H9 (cell line): ENCODE data around the gene ASAP3. TPM values are rescaled to one million over a fixed set of nuclear protein-coding genes. Genes with fewer than 3 reads are reported as not detected.

Source experiments
- DNase-seq: peaks from one replicate; pipeline ENCODE4 v3.0.0-alpha.2; 2017
- H2AFZ ChIP-seq: one replicate; pipeline ENCODE4 v1.6.1; 2013; ENCODE audit warnings: mild to moderate bottlenecking, low read length, control low read depth, moderate library complexity
- H2AK5ac ChIP-seq: 2 replicates; pipeline ENCODE4 v1.6.1; 2013; ENCODE audit warnings: low read length, control low read depth, mixed read lengths; ENCODE audit not compliant: insufficient read length
- H2BK120ac ChIP-seq: one replicate; pipeline ENCODE4 v1.6.1; 2013; ENCODE audit warnings: low read depth, mild to moderate bottlenecking, low read length, control low read depth, inconsistent platforms; ENCODE audit not compliant: poor library complexity, severe bottlenecking
- H2BK12ac ChIP-seq: 2 replicates; pipeline ENCODE4 v1.6.1; 2013; ENCODE audit warnings: low read length, control low read depth, mixed read lengths, low read depth; ENCODE audit not compliant: insufficient read length
- H2BK15ac ChIP-seq: 2 replicates; pipeline ENCODE4 v1.6.1; 2013; ENCODE audit warnings: low read depth, low read length, control low read depth
- H2BK20ac ChIP-seq: one replicate; pipeline ENCODE4 v1.6.1; 2013; ENCODE audit warnings: low read depth, mild to moderate bottlenecking, low read length, control low read depth, inconsistent platforms; ENCODE audit not compliant: poor library complexity, severe bottlenecking
- H2BK5ac ChIP-seq: 2 replicates; pipeline ENCODE4 v1.6.1; 2013; ENCODE audit warnings: low read length, control low read depth, mixed read lengths; ENCODE audit not compliant: insufficient read length
- H3K14ac ChIP-seq: 2 replicates; pipeline ENCODE4 v1.6.1; 2013; ENCODE audit warnings: low read length, control low read depth; ENCODE audit not compliant: insufficient read depth
- H3K18ac ChIP-seq: 2 replicates; pipeline ENCODE4 v1.6.1; 2013; ENCODE audit warnings: low read depth, mild to moderate bottlenecking, mixed read lengths, low read length, control low read depth; ENCODE audit not compliant: insufficient read length
- H3K23ac ChIP-seq: 2 replicates; pipeline ENCODE4 v1.6.1; 2013; ENCODE audit warnings: low read length, control low read depth, mixed read lengths, low read depth; ENCODE audit not compliant: insufficient read length
- H3K23me2 ChIP-seq: 2 replicates; pipeline ENCODE4 v1.6.1; 2013; ENCODE audit warnings: low read depth, mild to moderate bottlenecking, mixed read lengths, low read length, control low read depth; ENCODE audit not compliant: insufficient read length, poor library complexity, severe bottlenecking
- H3K27ac ChIP-seq: 2 replicates; pipeline ENCODE4 v1.5.1; 2013; ENCODE audit warnings: low read length, control low read depth, mixed read lengths, low read depth; ENCODE audit not compliant: insufficient read length
- H3K27me3 ChIP-seq: 2 replicates; pipeline ENCODE4 v1.6.1; 2013; ENCODE audit warnings: low read length, control low read depth, inconsistent platforms; ENCODE audit not compliant: insufficient read depth
- H3K4ac ChIP-seq: 2 replicates; pipeline ENCODE4 v1.6.1; 2013; ENCODE audit warnings: low read depth, mild to moderate bottlenecking, control low read depth, inconsistent platforms, low read length, moderate library complexity
- H3K4me1 ChIP-seq: 2 replicates; pipeline ENCODE4 v1.6.1; 2013; ENCODE audit warnings: low read length, control low read depth, inconsistent platforms; ENCODE audit not compliant: insufficient read depth
- H3K4me2 ChIP-seq: 2 replicates; pipeline ENCODE4 v1.6.1; 2013; ENCODE audit warnings: low read length, control low read depth, mixed read lengths; ENCODE audit not compliant: insufficient read length, insufficient read depth
- H3K56ac ChIP-seq: 2 replicates; pipeline ENCODE4 v1.6.1; 2013; ENCODE audit warnings: low read depth, mild to moderate bottlenecking, mixed read lengths, low read length, control low read depth; ENCODE audit not compliant: insufficient read length
- H3K79me1 ChIP-seq: 2 replicates; pipeline ENCODE4 v1.6.1; 2013; ENCODE audit warnings: low read depth, mild to moderate bottlenecking, moderate library complexity, low read length, control low read depth, inconsistent platforms; ENCODE audit not compliant: insufficient read depth, poor library complexity, severe bottlenecking
- H3K79me2 ChIP-seq: 2 replicates; pipeline ENCODE4 v1.6.1; 2013; ENCODE audit warnings: low read length, control low read depth, inconsistent platforms; ENCODE audit not compliant: insufficient read depth
- H3K9ac ChIP-seq: 2 replicates; pipeline ENCODE4 v1.6.1; 2013; ENCODE audit warnings: low read length, control low read depth, mixed read lengths; ENCODE audit not compliant: insufficient read length; ENCODE audit errors: extremely low read depth
- H3K9me3 ChIP-seq: one replicate; pipeline ENCODE4 v1.6.1; 2013; ENCODE audit warnings: low read depth, low read length, inconsistent platforms; ENCODE audit not compliant: control insufficient read depth
- H3T11ph ChIP-seq: one replicate; pipeline ENCODE4 v1.6.1; 2013; ENCODE audit warnings: mild to moderate bottlenecking, low read length, control low read depth, inconsistent platforms
- H4K20me1 ChIP-seq: one replicate; pipeline ENCODE4 v1.6.1; 2013; ENCODE audit not compliant: control insufficient read depth, insufficient read length, insufficient read depth
- H4K5ac ChIP-seq: 2 replicates; pipeline ENCODE4 v1.6.1; 2013; ENCODE audit warnings: low read depth, mild to moderate bottlenecking, mixed read lengths, low read length, control low read depth; ENCODE audit not compliant: insufficient read length
- H4K8ac ChIP-seq: replicated peaks from 2 replicates; pipeline ENCODE4 v1.6.1; 2013; ENCODE audit warnings: low read length, control low read depth, mixed read lengths, low read depth; ENCODE audit not compliant: insufficient read length
- H4K91ac ChIP-seq: 2 replicates; pipeline ENCODE4 v1.6.1; 2013; ENCODE audit warnings: low read depth, mild to moderate bottlenecking, moderate library complexity, mixed read lengths, low read length, control low read depth; ENCODE audit not compliant: insufficient read length
- H3K27ac Mint-ChIP-seq, 3 experiments: 2 replicates in 2 of 3; 3 replicates in 1 of 3; pipeline ENCODE4 v1.8.0; 2020 to 2021; ENCODE audit warnings: mixed read lengths in 3 of 3, mild to moderate bottlenecking in 1 of 3, moderate library complexity in 1 of 3
- H3K27me3 Mint-ChIP-seq: 2 replicates; pipeline ENCODE4 v1.8.0; 2021; ENCODE audit warnings: low read depth, mild to moderate bottlenecking, moderate library complexity, mixed read lengths
- H3K36me3 Mint-ChIP-seq, 3 experiments: 2 replicates in 2 of 3; 3 replicates in 1 of 3; pipeline ENCODE4 v1.8.0; 2020 to 2021; ENCODE audit warnings: low read depth in 3 of 3, mixed read lengths in 3 of 3; ENCODE audit not compliant: insufficient read depth in 1 of 3
- H3K4me1 Mint-ChIP-seq, 2 experiments: 2 replicates each; pipeline ENCODE4 v1.8.0; 2020; ENCODE audit warnings: mixed read lengths in 2 of 2
- H3K4me3 Mint-ChIP-seq, 2 experiments: 2 replicates in 1 of 2; 3 replicates in 1 of 2; pipeline ENCODE4 v1.8.0; 2020 to 2021; ENCODE audit warnings: mild to moderate bottlenecking in 2 of 2, mixed read lengths in 2 of 2, moderate library complexity in 1 of 2
- H3K9me3 Mint-ChIP-seq, 2 experiments: 2 replicates in 1 of 2; 3 replicates in 1 of 2; pipeline ENCODE4 v1.8.0; 2020; ENCODE audit warnings: mild to moderate bottlenecking in 2 of 2, mixed read lengths in 2 of 2, moderate library complexity in 1 of 2
- WGBS: extraction: QIAGEN DNeasy Blood & Tissue Kit; methylation state at CpG from one replicate; pipeline ENCODE4 v1.1.7; 2013; ENCODE audit warnings: missing lambda C conversion rate, low lambda C conversion rate, mixed read lengths; ENCODE audit not compliant: insufficient read length; ENCODE audit errors: extremely low coverage; 5-methylcytosine and 5-hydroxymethylcytosine counted together
- total RNA-seq: library from RNA; stranded (reverse); gene quantifications from 2 replicates; pipeline ENCODE4 v1.2.1, GENCODE V29; 2021
- TF ChIP-seq, protein P1 (sequence below): fragments of 200-600 bp; sonication (generic); conservative IDR thresholded peaks from 3 replicates; pipeline ENCODE4 v1.8.0; 2021; ENCODE audit warnings: antibody characterized with exemption, mild to moderate bottlenecking

ASAP3 gene
- total RNA-seq, 1 experiment from 2014 or later, result 26.7 TPM

DNA sequence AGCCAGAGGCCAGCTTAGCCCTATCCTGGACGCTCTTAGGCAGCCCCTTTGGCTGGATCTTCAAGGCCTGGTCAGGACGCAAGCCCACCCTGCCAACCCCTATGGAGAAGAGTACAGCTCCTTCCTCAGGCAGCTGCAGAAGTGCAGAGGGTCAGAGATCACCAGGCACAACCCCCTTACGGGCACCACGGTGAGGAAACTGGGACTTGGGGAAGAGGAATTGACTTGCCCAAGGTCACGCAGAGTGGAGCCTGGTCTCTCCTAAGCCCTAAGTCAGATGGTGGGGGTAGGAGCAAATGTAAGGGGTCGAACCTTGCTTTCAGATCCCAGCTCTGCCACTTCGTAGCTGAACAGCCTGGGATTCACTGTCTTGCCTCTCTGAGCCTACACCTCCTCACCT, 43.4 kb upstream of the ASAP3 start:
- no peak overlapping the region for H3K56ac ChIP-seq
- no peak overlapping the region for H3K18ac ChIP-seq
- H3K9me3 ChIP-seq, result no peaks in the 10 kb centered on the region
- H4K91ac ChIP-seq, result no peak overlapping the region
- no peak overlapping the region for H4K8ac ChIP-seq
- H3K9ac ChIP-seq, result no peak overlapping the region
- Mint-ChIP-seq H3K4me3 (no peak overlapping the region; a peak in 1 of 5 replicates), H3K27ac (no peak overlapping the region), H3K4me1 (peaks cover 26 to 41% of the 10 kb centered on the region in 2 experiments), H3K27me3 (peaks cover 35% of the 10 kb centered on the region), H3K9me3 (no peaks in the 10 kb centered on the region), H3K36me3 (peaks cover 0 to 6% (median 2%) of the 10 kb centered on the region in 3 experiments; a peak in 3 of 7 replicates)
- no peak overlapping the region for H2AK5ac ChIP-seq
- no peaks in the 10 kb centered on the region for H3K79me1 ChIP-seq
- no peak overlapping the region for H3K4ac ChIP-seq
- no peak overlapping the region for H2BK5ac ChIP-seq
- no peak overlapping the region for H2BK15ac ChIP-seq
- peaks cover 3% of the 10 kb centered on the region for H3K23me2 ChIP-seq
- no peak overlapping the region for H2AFZ ChIP-seq
- no peaks in the 10 kb centered on the region for H3K79me2 ChIP-seq
- H4K20me1 ChIP-seq, result peaks cover 3% of the 10 kb centered on the region
- no peak overlapping the region for H2BK20ac ChIP-seq
- H3K4me2 ChIP-seq, result no peak overlapping the region
- H3K14ac ChIP-seq, result no peak overlapping the region
- no peak overlapping the region for H2BK120ac ChIP-seq
- DNase-seq, result no peak
- no peak overlapping the region for H2BK12ac ChIP-seq
- H3K4me1 ChIP-seq, result 0 out of 2 replicates have a peak, but pooled peaks cover 2% of the 10 kb centered on the region
- peaks cover 4% of the 10 kb centered on the region; the same call in 1 of the 2 replicates for H3K27me3 ChIP-seq
- H3K27ac ChIP-seq, result no peak overlapping the region
- no peak overlapping the region for H3T11ph ChIP-seq
- no CpG with 5 or more reads among the region's 7 CpGs for WGBS
- no peak overlapping the region for H3K23ac ChIP-seq
- H4K5ac ChIP-seq, result no peak overlapping the region
- TF ChIP-seq, protein P1, sequence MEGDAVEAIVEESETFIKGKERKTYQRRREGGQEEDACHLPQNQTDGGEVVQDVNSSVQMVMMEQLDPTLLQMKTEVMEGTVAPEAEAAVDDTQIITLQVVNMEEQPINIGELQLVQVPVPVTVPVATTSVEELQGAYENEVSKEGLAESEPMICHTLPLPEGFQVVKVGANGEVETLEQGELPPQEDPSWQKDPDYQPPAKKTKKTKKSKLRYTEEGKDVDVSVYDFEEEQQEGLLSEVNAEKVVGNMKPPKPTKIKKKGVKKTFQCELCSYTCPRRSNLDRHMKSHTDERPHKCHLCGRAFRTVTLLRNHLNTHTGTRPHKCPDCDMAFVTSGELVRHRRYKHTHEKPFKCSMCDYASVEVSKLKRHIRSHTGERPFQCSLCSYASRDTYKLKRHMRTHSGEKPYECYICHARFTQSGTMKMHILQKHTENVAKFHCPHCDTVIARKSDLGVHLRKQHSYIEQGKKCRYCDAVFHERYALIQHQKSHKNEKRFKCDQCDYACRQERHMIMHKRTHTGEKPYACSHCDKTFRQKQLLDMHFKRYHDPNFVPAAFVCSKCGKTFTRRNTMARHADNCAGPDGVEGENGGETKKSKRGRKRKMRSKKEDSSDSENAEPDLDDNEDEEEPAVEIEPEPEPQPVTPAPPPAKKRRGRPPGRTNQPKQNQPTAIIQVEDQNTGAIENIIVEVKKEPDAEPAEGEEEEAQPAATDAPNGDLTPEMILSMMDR, result no peak
